ENCODE results near the gene TMEM201. TPM values are rescaled to one million over a fixed set of nuclear protein-coding genes. Genes with fewer than 3 reads are reported as not detected.

Gene TMEM201
- total RNA-seq, 1 experiment from 2014 or later = 17.4 TPM

- ChIA-PET POLR2A (ENCODE audit: unreplicated experiment) (no interaction called here), CTCF (no interaction called here)
- no peaks in the 10 kb centered on the region for H3K9me3 ChIP-seq (ENCODE audit: insufficient read depth, low read depth)
- H3K36me3 ChIP-seq (ENCODE audit: low read depth) = no peaks in the 10 kb centered on the region
- no peak overlapping the region for H3K27ac ChIP-seq
- H3F3A ChIP-seq (ENCODE audit: insufficient read depth, low read depth) = no peaks in the 10 kb centered on the region
- H4K20me1 ChIP-seq (ENCODE audit: insufficient read depth) = no peaks in the 10 kb centered on the region
- H2AFZ ChIP-seq = no peak overlapping the region
- no peaks in the 10 kb centered on the region for H3K4me1 ChIP-seq (replicated peaks; ENCODE audit: insufficient read depth)
- no peaks in the 10 kb centered on the region for H3K79me2 ChIP-seq (ENCODE audit: low read depth)
- TF ChIP-seq CTCF (conservative IDR thresholded peaks at IDR 0.05) (no peak), EZH2 (IDR thresholded peaks at IDR 0.05; ENCODE audit: low read depth) (no peak)
- no peak overlapping the region for H3K4me2 ChIP-seq
- DNase-seq = no peak
- no peaks in the 10 kb centered on the region for H3K27me3 ChIP-seq (ENCODE audit: insufficient read depth, low read depth)
- no TSS peak for BruUV-seq (replicated peaks)
- intact Hi-C loops (cut with micrococcal nuclease; ENCODE audit: unreplicated experiment) = no loop called here
- H3K4me3 ChIP-seq = no peak overlapping the region
- H3K9me2 ChIP-seq (ENCODE audit: insufficient read depth) = no peaks in the 10 kb centered on the region
Observed at GRCh38 chr1:9603307-9603706, 14.6 kb downstream of the TMEM201 start.

DNA sequence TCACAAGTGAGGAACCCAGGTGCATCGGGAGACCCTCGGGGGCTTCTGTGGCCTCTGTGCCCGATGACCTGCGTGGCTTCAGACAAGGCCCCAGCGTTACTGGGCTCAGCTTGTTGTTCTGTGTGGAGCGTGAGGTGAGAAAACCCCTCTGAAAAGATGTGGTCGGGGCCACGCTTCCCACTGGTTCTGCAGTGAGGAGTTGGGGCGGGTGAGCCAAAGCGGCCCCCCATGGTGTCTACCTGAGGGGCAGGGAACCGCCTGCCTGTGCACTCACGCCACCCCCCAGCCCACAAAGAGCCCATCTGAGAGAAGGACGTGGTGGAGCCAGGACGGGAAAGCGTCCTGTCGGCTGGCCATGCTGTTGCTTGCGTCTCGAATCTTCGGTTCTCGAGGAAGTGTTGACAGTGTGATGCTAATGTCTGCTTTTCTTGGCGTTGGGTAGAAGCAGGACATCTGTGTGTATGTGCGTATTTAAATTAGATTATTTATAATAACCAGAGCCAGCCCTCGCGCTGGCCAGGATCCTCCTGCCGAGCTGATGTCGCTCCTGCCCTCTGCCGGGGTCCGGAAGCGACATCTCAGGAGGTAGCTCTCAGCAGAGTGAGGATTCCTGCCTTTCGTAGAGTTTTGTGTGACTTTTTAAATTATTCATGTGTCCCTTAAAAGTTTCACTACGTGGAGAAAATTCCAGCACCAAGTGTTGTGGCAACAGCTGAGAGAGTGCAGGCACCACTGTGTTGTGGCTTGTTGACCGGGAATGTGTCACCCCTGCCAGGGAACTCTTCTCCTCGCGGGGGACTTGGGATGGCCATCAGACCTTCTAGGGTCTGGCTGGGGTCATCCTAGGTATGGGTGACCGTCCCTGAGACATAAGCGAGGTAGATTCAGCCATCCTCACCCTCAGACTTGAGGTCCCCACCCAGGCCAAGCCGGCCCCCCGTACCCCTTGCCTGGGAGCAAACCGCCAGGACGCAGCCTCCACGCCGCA is 15.3 kb downstream of the TMEM201 start:
- no peaks in the 10 kb centered on the region for H3K36me3 ChIP-seq (ENCODE audit: low read depth)
- H3K9me2 ChIP-seq (ENCODE audit: insufficient read depth) = no peaks in the 10 kb centered on the region
- no peaks in the 10 kb centered on the region for H3K9me3 ChIP-seq (ENCODE audit: insufficient read depth, low read depth)
- no peaks in the 10 kb centered on the region for H3K27me3 ChIP-seq (ENCODE audit: insufficient read depth, low read depth)
- no peak for DNase-seq
- H3K27ac ChIP-seq = no peak overlapping the region
- no peaks in the 10 kb centered on the region for H3F3A ChIP-seq (ENCODE audit: insufficient read depth, low read depth)
- no peak overlapping the region for H3K4me2 ChIP-seq
- H2AFZ ChIP-seq = no peak overlapping the region
- BruUV-seq (replicated peaks) = no TSS peak
- no peaks in the 10 kb centered on the region for H3K79me2 ChIP-seq (ENCODE audit: low read depth)
- no peaks in the 10 kb centered on the region for H3K4me1 ChIP-seq (replicated peaks; ENCODE audit: insufficient read depth)
- CTCF ChIA-PET = no interaction called here
- H3K4me3 ChIP-seq = no peak overlapping the region
- no peaks in the 10 kb centered on the region for H4K20me1 ChIP-seq (ENCODE audit: insufficient read depth)
- intact Hi-C loops (cut with micrococcal nuclease; ENCODE audit: unreplicated experiment) = no loop called here
- POLR2A ChIA-PET (ENCODE audit: unreplicated experiment) = no interaction called here
- TF ChIP-seq EZH2 (IDR thresholded peaks at IDR 0.05; ENCODE audit: low read depth) = no peak
- no peak for TF ChIP-seq CTCF (conservative IDR thresholded peaks at IDR 0.05)

DNA sequence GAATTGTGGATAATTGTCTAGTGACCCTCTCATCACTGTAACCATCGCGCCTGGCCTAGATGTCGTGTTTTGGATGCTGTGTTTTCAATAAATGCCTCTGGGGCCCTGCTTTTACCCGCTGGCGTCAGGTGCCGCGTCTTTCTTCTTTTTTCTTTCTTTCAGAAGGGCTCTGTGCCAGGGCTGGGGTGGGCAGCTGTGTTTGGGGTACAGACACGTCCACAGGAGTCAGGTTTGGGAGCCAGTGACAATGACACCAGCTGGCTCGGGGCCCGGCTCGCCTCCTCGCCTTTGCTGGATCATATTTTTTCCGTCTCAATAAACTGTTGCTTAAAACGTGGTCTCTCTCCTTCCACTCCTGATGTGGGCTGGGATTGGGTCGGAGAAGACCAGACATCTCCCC is 16.1 kb downstream of the TMEM201 start:
- Histone ChIP-seq H3F3A (ENCODE audit: insufficient read depth, low read depth) (no peaks in the 10 kb centered on the region), H3K4me2 (no peak overlapping the region), H3K4me3 (no peak overlapping the region), H3K9me2 (ENCODE audit: insufficient read depth) (no peaks in the 10 kb centered on the region), H3K36me3 (ENCODE audit: low read depth) (no peaks in the 10 kb centered on the region), H3K9me3 (ENCODE audit: insufficient read depth, low read depth) (no peaks in the 10 kb centered on the region), H3K79me2 (ENCODE audit: low read depth) (no peaks in the 10 kb centered on the region), H3K27ac (no peak overlapping the region), H4K20me1 (ENCODE audit: insufficient read depth) (no peaks in the 10 kb centered on the region), H3K27me3 (ENCODE audit: insufficient read depth, low read depth) (no peaks in the 10 kb centered on the region), H3K4me1 (replicated peaks; ENCODE audit: insufficient read depth) (no peaks in the 10 kb centered on the region), H2AFZ (no peak overlapping the region)
- BruUV-seq (replicated peaks) = no TSS peak
- CTCF ChIA-PET = no interaction called here
- intact Hi-C loops (cut with micrococcal nuclease; ENCODE audit: unreplicated experiment) = no loop called here
- DNase-seq = no peak
- POLR2A ChIA-PET (ENCODE audit: unreplicated experiment) = no interaction called here
- no peak for TF ChIP-seq EZH2 (IDR thresholded peaks at IDR 0.05; ENCODE audit: low read depth)
- no peak for TF ChIP-seq CTCF (conservative IDR thresholded peaks at IDR 0.05)

All from PC-9 (cell line).